ENCODE measurements around the gene CTDSP1. TPM values are rescaled to one million over a fixed set of nuclear protein-coding genes. Genes with fewer than 3 reads are reported as not detected.
A peak's percentile ranks its signal among the peaks of the same experiment; 100 is the strongest.

CTDSP1 gene
- total RNA-seq, 1 donor from 2014 or later: 85.1 TPM

GRCh38 chr2:218395826-218396687 lies 3.6 kb upstream of the CTDSP1 start:
- intact Hi-C loops (cut with DNase I): loop anchor here (5.0 kb wide), 1 partner anchor 109 kb away; no protein-coding TSS in a partner anchor
- DNase-seq: peak; percentile 95
- peak; percentile 69 for ATAC-seq (ENCODE audit: poor library complexity)

- ATAC-seq (ENCODE audit: poor library complexity) (peak; percentile 13), DNase-seq (peak; percentile 89)
- intact Hi-C loops (cut with DNase I): loop anchor here (5.0 kb wide), 1 partner anchor 110 kb away; no protein-coding TSS in a partner anchor
Observed at GRCh38 chr2:218396688-218397462, 2.8 kb upstream of the CTDSP1 start.

GRCh38 chr2:218397463-218397819 lies 2.2 kb upstream of the CTDSP1 start:
- ATAC-seq (ENCODE audit: poor library complexity): no peak
- no peak for DNase-seq
- intact Hi-C loops (cut with DNase I): loop anchor here (5.0 kb wide), 1 partner anchor 110 kb away; no protein-coding TSS in a partner anchor

GRCh38 chr2:218397820-218398436 lies 1.7 kb upstream of the CTDSP1 start:
- intact Hi-C loops (cut with DNase I): loop anchor here (5.0 kb wide), 1 partner anchor 111 kb away; no protein-coding TSS in a partner anchor
- ATAC-seq (ENCODE audit: poor library complexity): peak; percentile 20
- peak; percentile 91 for DNase-seq

GRCh38 chr2:218398437-218399390 lies 954 bp upstream of the CTDSP1 start:
- peak; percentile 66 for ATAC-seq (ENCODE audit: poor library complexity)
- intact Hi-C loops (cut with DNase I): loop anchor here (5.0 kb wide), 1 partner anchor 111 kb away; no protein-coding TSS in a partner anchor
- peak; percentile 91 for DNase-seq

GRCh38 chr2:218400167-218400929 lies 680 bp downstream of the CTDSP1 start:
- intact Hi-C loops (cut with DNase I): loop anchor here (10.0 kb wide), 1 partner anchor 244 kb away; no protein-coding TSS in a partner anchor
- DNase-seq (peak; percentile 71), ATAC-seq (ENCODE audit: poor library complexity) (no peak)

GRCh38 chr2:218400930-218401881 lies 1.5 kb downstream of the CTDSP1 start:
- DNase-seq: peak; percentile 58
- ATAC-seq (ENCODE audit: poor library complexity): no peak
- intact Hi-C loops (cut with DNase I): loop anchor here (10.0 kb wide), 1 partner anchor 244 kb away; no protein-coding TSS in a partner anchor

- peak; percentile 46 for DNase-seq
- intact Hi-C loops (cut with DNase I): loop anchor here (10.0 kb wide), 1 partner anchor 243 kb away; no protein-coding TSS in a partner anchor
- no peak for ATAC-seq (ENCODE audit: poor library complexity)
Observed at GRCh38 chr2:218401890-218402289, 2.2 kb downstream of the CTDSP1 start.

- intact Hi-C loops (cut with DNase I): loop anchor here (10.0 kb wide), 1 partner anchor 242 kb away; no protein-coding TSS in a partner anchor
- no peak for ATAC-seq (ENCODE audit: poor library complexity)
- no peak for DNase-seq
Observed at GRCh38 chr2:218402491-218402901, 2.8 kb downstream of the CTDSP1 start.

GRCh38 chr2:218402911-218403411 lies 3.3 kb downstream of the CTDSP1 start:
- DNase-seq (no peak), ATAC-seq (ENCODE audit: poor library complexity) (no peak)
- intact Hi-C loops (cut with DNase I): loop anchor here (10.0 kb wide), 1 partner anchor 242 kb away; no protein-coding TSS in a partner anchor

GRCh38 chr2:218403810-218404209 lies 4.1 kb downstream of the CTDSP1 start:
- no peak for ATAC-seq (ENCODE audit: poor library complexity)
- intact Hi-C loops (cut with DNase I): loop anchor here (10.0 kb wide), 1 partner anchor 241 kb away; no protein-coding TSS in a partner anchor
- no peak for DNase-seq

- DNase-seq (no peak), ATAC-seq (ENCODE audit: poor library complexity) (no peak)
- intact Hi-C loops (cut with DNase I): loop anchor here (5.0 to 10.0 kb wide), 2 partner anchors 63 to 240 kb away; no protein-coding TSS in a partner anchor
Observed at GRCh38 chr2:218404351-218405085, 4.8 kb downstream of the CTDSP1 start.

GRCh38 chr2:218405086-218405745 lies 5.5 kb downstream of the CTDSP1 start:
- intact Hi-C loops (cut with DNase I): loop anchor here (5.0 to 10.0 kb wide), 2 partner anchors 62 to 240 kb away; no protein-coding TSS in a partner anchor
- ATAC-seq (ENCODE audit: poor library complexity) (no peak), DNase-seq (no peak)

GRCh38 chr2:218405746-218406208 lies 6.1 kb downstream of the CTDSP1 start:
- intact Hi-C loops (cut with DNase I): loop anchor here (2.0 to 10.0 kb wide), 3 partner anchors 62 to 239 kb away; no protein-coding TSS in a partner anchor
- ATAC-seq (ENCODE audit: poor library complexity): peak; percentile 1

More at GRCh38 chr2:218405746-218406208, 6.1 kb downstream of the CTDSP1 start:
- peak; percentile 67 for DNase-seq

Measured in Right ventricle myocardium superior (tissue), 1 donor.